Rectal smooth muscle tissue (tissue), 1 donor: Measurements from ENCODE around the gene TMEM132D.
"Not testable (repeated sequence)": the region's sequence is repeated elsewhere in the genome, so short reads cannot be mapped to it uniquely, and the experiment has no call there.

Source experiments
- H3K27ac ChIP-seq: one replicate; pipeline ENCODE4 v1.7.0; 2013; ENCODE audit warnings: low read depth, low read length, inconsistent platforms
- H3K27me3 ChIP-seq: one replicate; pipeline ENCODE4 v1.7.0; 2013; ENCODE audit warnings: low read length; ENCODE audit not compliant: control insufficient read depth, insufficient read depth
- H3K36me3 ChIP-seq: one replicate; pipeline ENCODE4 v1.7.0; 2013; ENCODE audit warnings: low read length; ENCODE audit not compliant: control insufficient read depth, insufficient read depth
- H3K4me1 ChIP-seq: one replicate; pipeline ENCODE4 v1.7.0; 2013; ENCODE audit warnings: low read length; ENCODE audit not compliant: control insufficient read depth, insufficient read depth
- H3K4me3 ChIP-seq: one replicate; pipeline ENCODE4 v1.7.0; 2013; ENCODE audit warnings: low read length
- H3K9ac ChIP-seq: one replicate; pipeline ENCODE4 v1.7.0; 2013; ENCODE audit warnings: low read length

Gene TMEM132D

GRCh38 chr12:129200576-129200975, 703.2 kb downstream of the TMEM132D start:
- Histone ChIP-seq H3K27ac (no peak overlapping the region), H3K4me1 (no peaks in the 10 kb centered on the region), H3K4me3 (no peak overlapping the region), H3K9ac (no peak overlapping the region), H3K27me3 (no peaks in the 10 kb centered on the region), H3K36me3 (no peaks in the 10 kb centered on the region)

- Histone ChIP-seq H3K9ac (no peak overlapping the region), H3K4me3 (no peak overlapping the region), H3K27me3 (no peaks in the 10 kb centered on the region), H3K36me3 (no peaks in the 10 kb centered on the region), H3K4me1 (no peaks in the 10 kb centered on the region), H3K27ac (no peak overlapping the region)
Measured at GRCh38 chr12:129196927-129197326, 706.9 kb downstream of the TMEM132D start.

- Histone ChIP-seq H3K27ac (no peak overlapping the region), H3K4me1 (no peaks in the 10 kb centered on the region), H3K4me3 (no peak overlapping the region), H3K27me3 (no peaks in the 10 kb centered on the region), H3K9ac (no peak overlapping the region), H3K36me3 (no peaks in the 10 kb centered on the region)
Measured at GRCh38 chr12:129195081-129195480, 708.7 kb downstream of the TMEM132D start.

GRCh38 chr12:129193263-129193871, 710.5 kb downstream of the TMEM132D start:
- no peak overlapping the region for H3K27ac ChIP-seq
- no peaks in the 10 kb centered on the region for H3K36me3 ChIP-seq
- H3K4me3 ChIP-seq: no peak overlapping the region
- no peaks in the 10 kb centered on the region for H3K27me3 ChIP-seq
- H3K4me1 ChIP-seq: no peaks in the 10 kb centered on the region
- H3K9ac ChIP-seq: no peak overlapping the region

GRCh38 chr12:129190827-129191226, 713.0 kb downstream of the TMEM132D start:
- Histone ChIP-seq H3K27ac (no peak overlapping the region), H3K27me3 (no peaks in the 10 kb centered on the region), H3K4me1 (no peaks in the 10 kb centered on the region), H3K9ac (no peak overlapping the region), H3K36me3 (no peaks in the 10 kb centered on the region), H3K4me3 (no peak overlapping the region)

GRCh38 chr12:129189879-129190278, 713.9 kb downstream of the TMEM132D start:
- H3K9ac ChIP-seq, H3K27me3 ChIP-seq, H3K4me1 ChIP-seq, H3K36me3 ChIP-seq, H3K27ac ChIP-seq, H3K4me3 ChIP-seq: not testable (repeated sequence)

GRCh38 chr12:129186952-129187351, 716.9 kb downstream of the TMEM132D start:
- Histone ChIP-seq H3K27me3 (no peaks in the 10 kb centered on the region), H3K9ac (no peak overlapping the region), H3K4me3 (no peak overlapping the region), H3K4me1 (no peaks in the 10 kb centered on the region), H3K27ac (no peak overlapping the region), H3K36me3 (no peaks in the 10 kb centered on the region)

GRCh38 chr12:129185855-129186254, 718.0 kb downstream of the TMEM132D start:
- Histone ChIP-seq H3K4me3 (no peak overlapping the region), H3K27ac (no peak overlapping the region), H3K4me1 (no peaks in the 10 kb centered on the region), H3K27me3 (no peaks in the 10 kb centered on the region), H3K9ac (no peak overlapping the region), H3K36me3 (no peaks in the 10 kb centered on the region)

- H3K4me1 ChIP-seq: no peaks in the 10 kb centered on the region
- no peaks in the 10 kb centered on the region for H3K36me3 ChIP-seq
- no peak overlapping the region for H3K9ac ChIP-seq
- no peaks in the 10 kb centered on the region for H3K27me3 ChIP-seq
- no peak overlapping the region for H3K27ac ChIP-seq
- no peak overlapping the region for H3K4me3 ChIP-seq
Measured at GRCh38 chr12:129184127-129184928, 719.5 kb downstream of the TMEM132D start.

GRCh38 chr12:129179941-129180553, 723.8 kb downstream of the TMEM132D start:
- Histone ChIP-seq H3K4me3 (no peak overlapping the region), H3K4me1 (no peaks in the 10 kb centered on the region), H3K27me3 (no peaks in the 10 kb centered on the region), H3K9ac (no peak overlapping the region), H3K36me3 (no peaks in the 10 kb centered on the region), H3K27ac (no peak overlapping the region)

GRCh38 chr12:129169928-129170327, 733.9 kb downstream of the TMEM132D start:
- no peaks in the 10 kb centered on the region for H3K4me1 ChIP-seq
- no peak overlapping the region for H3K27ac ChIP-seq
- no peak overlapping the region for H3K9ac ChIP-seq
- H3K36me3 ChIP-seq: no peaks in the 10 kb centered on the region
- H3K27me3 ChIP-seq: no peaks in the 10 kb centered on the region
- H3K4me3 ChIP-seq: no peak overlapping the region

- Histone ChIP-seq H3K36me3 (no peaks in the 10 kb centered on the region), H3K4me3 (no peak overlapping the region), H3K27ac (no peak overlapping the region), H3K4me1 (no peaks in the 10 kb centered on the region), H3K27me3 (no peaks in the 10 kb centered on the region), H3K9ac (no peak overlapping the region)
Measured at GRCh38 chr12:129163861-129164260, 740.0 kb downstream of the TMEM132D start.
